Pons (tissue), 1 donor: Measurements from ENCODE around the gene FAM53A.
"Not testable (repeated sequence)": the region's sequence is repeated elsewhere in the genome, so short reads cannot be mapped to it uniquely, and the experiment has no call there.

ENCODE experiments used
- DNase-seq: peaks from one replicate; pipeline ENCODE4 v3.0.0-alpha.2; 2016; ENCODE audit warnings: low spot score

FAM53A gene

DNA sequence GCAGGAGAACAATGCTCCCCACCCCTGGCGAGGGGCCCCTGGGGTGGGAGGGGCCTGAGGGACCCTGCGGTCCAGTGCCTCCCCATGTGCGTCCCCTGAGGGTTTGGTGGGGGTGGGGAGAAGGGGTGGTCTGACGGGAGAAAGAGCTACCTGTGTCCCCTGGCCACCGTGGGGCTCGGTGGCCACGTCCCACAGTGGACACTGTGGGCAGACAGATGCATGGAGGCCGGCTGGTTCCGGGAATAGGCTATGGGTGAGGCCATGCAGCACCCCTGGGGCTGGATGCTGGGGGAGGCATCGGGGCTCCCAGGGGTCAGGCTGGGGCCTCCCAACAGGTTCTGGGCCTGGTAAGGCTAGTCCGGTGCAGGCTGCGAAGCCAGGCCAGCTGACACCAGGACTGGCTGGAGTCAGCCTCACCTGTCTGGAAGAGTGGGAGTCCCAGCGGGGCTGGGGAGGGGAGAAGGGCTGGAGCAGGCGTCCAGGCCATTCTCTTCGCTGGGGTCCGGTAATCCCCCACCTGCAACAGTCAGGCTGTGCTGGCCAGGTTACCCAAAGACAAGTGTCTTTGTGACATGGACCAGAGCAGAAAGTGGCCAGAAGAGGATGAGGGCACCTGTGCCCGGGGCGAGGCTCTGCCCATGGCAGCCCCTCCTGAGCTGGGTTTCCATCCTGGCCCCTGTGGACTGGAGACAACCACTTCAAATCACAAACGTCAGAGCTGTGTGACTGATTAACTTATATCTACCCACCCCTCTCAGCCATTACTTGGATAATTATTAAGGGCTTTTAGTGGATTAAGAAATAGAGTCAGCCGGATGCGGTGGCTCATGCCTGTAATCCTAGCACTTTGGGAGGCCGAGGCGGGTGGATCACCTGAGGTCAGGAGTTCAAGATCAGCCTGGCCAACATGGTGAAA lies 1.4 kb upstream of the FAM53A start:
- no peak for DNase-seq

DNA sequence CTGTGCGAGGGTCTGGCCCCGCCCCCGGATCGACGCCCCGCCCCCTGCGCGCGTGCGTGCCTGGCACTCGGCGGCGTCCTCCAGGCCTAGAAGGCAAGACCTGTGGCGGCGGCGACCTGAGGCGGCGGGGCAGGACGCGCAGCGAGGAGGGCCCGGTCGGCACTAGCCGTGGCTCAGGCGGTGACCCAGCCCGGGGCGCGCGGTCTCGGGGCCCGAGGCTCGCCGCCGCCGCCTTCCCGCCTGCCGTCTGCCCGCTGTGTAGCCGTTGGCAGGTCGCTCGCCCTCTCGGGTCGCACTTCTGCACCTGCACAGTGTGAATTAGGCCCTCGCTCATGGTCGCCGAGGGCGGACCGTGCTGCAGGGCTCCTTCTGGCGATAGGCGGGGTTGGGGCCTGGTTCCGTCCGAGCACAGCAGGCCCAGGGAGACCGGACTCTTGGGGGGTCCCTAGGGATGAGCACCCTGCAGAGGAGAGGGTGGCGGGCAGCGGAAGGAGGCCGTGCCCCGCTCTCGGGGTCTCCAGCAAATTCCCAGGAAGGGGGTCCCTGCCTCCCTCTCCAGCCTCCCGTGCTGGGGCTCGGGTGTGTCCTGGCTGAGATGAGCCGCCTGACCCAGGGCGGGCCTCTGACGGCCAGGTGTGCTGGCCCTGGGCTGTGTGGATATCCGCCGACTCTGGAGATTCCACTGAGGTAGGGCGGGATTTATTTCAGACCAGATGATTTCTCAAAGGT lies 557 bp upstream of the FAM53A start:
- DNase-seq = no peak

DNA sequence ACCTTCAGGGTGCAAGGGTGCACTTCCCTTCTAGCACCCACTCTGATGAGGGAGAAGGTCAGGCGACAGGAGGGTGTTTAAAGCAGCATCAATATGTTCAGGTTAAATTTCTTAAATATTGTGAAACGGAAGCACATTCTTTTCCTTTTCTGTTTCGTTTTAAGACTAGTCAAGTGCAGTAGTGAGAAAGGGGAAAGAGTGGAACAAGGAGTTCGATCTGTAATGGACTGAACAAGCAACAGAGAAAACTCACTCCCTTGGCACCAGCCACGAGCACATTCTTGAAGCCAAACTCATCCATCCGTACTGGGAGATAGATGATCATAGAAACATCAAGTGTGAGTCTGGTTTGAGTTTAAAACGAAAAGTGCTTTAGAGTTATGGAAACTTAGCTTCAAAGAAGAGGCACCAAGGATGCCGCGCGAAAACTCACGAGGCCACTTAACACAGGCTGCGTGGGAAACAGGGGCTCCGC lies 815 bp downstream of the FAM53A start:
- peak; percentile 56 for DNase-seq

DNA sequence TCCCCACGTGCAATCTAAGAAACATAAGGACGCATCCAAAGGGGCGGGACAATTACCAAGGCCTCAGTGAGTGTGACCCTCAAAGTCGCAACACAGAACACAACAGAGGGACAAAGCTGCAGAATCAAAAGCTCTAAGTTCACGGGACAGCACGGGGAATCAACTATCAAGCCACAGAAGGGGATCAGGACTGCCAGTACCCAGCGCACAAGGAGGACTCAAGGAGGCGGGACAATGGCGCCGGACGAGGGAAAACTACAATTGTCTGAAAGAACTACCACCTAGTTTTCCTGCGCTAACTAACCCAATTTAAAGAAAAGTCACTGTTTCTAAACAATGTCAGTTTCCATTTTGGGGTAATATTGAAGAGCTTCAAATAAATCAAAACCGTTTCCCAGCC lies 1.3 kb downstream of the FAM53A start:
- DNase-seq = no peak

DNA sequence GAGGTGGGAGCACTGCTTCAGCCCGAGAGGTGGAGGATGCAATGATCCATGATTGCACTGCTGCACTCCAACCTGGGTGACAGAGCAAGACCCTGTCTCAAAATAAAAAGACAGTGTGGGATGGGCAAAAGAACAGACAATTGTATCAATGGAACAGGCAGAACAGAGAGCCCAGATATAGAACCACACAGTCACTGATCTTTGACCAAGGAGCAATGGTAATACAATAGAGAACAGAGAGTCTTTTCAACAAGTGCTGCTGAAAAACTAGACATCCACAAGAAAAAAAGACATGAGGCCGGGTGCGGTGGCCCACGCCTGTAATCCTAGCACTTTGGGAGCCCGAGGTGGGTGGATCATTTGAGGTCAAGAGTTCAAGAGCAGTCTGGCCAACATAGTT lies 5.9 kb downstream of the FAM53A start:
- DNase-seq = peak; percentile 78

DNA sequence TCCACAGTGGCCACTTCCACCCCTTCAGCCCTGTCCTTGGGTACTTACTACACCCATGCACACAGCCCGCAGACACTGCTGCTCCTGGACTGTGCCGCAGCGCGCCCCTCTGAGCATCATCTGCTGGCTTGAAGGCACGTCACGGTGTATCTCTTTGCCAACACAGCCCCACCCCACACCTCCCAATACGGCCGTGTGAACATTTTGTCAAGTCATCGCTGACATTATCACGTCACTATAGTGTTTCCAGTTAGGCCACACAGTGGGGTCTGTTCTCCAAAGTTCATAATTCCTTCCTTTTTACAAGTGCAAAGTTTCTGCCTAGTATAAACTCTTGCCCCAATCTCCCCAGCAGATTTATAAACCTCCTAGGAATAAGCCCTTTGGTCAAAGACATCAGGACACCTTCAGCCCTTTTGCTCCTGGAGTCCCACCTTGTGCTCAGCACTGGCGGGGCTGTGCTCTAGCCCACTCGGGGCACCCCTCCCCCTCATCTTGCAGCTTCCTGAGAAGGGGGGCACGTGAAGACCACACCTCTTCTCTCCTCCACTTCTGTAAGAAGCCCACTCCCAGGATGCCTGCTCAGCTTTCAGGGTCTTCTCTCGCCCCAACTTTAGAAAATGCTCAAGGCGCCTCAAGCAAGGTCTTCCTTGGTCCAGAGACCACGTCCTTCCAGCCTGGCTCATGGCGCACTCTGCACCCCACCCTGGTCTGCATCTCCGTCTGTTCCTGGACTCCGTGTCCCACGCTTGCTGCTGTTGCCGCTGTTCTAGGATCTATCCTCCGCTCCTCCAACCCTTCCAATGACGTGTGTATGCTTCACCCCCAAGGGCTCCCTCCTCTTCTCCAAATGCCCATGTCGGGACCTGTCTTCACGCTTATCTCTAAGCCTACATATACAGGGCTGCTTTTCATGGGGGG lies 7.2 kb downstream of the FAM53A start:
- DNase-seq = no peak

DNA sequence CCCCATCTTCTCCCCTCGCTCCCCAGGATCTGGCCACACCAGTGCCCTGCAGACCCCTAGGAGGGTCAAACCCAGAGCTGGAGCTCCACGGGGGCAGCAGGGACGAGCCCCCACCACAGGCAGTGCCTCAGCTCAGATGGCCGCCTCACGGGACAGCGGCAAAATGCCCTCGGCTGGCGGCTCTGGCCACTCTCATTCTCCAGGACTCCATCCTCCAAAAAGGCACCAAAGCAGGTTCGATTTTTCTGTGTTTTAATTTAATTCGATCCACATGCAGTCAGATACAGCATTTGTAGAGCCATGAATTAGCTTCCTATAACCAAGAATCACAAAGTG lies 8.3 kb downstream of the FAM53A start:
- no peak for DNase-seq

DNA sequence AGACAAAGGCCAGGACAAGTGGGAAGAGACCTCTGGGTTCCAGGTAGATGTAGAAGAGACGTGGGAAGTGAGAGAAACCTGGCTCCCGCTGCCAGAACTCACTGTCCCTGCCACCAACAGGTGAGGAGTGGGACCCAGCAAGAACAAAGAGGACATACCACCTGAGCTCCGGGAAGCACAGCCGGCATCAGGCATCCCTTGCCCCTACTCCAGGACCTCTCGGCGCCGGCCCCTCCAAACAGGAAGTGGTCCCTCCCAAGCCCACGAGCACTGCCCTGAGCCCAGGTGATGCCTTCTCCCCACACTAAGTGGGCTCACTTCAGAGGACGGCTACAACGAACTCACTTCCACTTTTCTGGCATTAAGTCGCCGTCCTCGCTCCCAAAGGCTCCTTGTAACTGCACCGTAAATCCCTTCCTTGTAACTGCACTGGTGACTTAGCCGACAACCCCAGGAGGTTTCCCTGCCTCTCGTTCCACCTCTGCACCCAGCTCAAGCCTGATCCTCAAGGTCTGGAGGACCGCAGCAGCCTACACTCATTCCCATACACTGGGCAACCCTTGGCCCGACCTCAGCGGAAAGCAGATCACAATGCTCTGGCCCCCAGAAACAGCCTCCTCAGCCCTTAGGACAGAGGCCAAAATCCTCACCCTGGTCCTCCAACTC lies 8.8 kb downstream of the FAM53A start:
- DNase-seq = no peak

DNA sequence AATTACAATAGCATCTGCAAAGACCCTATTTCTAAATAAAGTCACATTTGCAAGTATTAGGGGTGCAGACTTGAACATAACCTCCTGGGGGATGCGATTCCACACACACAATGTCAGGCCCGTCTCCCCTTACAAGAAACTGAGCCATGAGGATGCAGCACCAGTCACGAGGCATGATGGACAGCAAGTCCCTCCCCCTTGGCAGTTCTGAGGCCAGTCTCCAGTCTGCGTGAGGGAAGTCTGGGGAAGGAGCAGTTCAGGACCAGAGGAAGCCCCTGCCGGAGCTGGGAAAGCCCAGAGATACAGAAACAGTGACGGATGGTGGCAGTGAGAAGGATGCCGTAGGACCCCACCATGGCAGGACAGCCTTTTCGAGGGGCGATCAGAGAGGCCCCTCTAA lies 9.4 kb downstream of the FAM53A start:
- peak; percentile 89 for DNase-seq

DNA sequence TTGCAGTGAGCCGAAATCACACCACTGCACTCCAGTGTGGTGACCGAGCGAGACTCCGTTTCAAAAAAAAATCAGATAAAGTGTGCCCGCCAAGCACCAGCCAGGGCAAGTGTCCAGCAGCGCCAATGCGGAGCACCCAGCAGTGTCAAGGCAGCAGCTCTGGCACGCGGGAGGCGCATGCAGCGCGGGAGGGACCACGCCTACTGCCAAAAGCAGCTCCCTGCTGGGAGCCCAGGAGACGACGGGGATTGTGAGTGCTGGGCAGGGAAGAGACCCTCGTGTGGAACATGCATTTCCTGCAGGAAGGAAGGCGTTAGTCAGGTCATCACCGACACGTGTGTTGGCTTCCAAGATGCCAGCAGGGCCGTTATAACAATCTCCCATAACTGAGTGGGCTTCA lies 10.4 kb downstream of the FAM53A start:
- DNase-seq = no peak

DNA sequence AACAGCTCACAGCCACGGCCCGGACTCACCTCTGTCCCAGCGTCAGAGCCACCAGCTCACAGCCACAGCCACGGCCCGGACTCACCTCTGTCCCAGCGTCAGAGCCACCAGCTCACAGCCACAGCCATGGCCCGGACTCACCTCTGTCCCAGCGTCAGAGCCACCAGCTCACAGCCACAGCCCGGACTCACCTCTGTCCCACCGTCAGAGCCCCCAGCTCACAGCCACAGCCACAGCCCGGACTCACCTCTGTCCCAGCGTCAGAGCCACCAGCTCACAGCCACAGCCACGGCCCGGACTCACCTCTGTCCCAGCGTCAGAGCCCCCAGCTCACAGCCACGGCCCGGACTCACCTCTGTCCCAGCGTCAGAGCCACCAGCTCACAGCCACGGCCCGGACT lies 13.1 kb downstream of the FAM53A start:
- not testable (repeated sequence) for DNase-seq

DNA sequence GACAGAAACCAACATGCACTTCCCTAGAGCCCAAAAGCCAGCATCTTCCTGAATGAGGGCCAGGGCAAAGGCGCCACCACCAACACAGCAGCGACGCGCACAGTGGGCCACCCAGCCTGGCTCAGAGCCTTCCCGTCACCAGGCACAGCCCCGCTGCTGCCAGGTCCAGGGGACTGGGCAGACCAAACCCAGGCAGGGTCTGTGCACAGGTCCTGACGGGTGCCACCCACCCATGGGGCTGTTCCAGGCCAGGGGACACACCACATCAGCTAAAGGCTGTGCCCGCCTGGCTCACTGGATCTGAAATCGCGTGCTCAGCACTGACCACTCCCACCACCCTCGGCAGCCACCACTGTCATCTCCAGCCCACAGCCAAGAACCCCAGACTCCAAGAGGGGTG lies 13.8 kb downstream of the FAM53A start:
- no peak for DNase-seq

DNA sequence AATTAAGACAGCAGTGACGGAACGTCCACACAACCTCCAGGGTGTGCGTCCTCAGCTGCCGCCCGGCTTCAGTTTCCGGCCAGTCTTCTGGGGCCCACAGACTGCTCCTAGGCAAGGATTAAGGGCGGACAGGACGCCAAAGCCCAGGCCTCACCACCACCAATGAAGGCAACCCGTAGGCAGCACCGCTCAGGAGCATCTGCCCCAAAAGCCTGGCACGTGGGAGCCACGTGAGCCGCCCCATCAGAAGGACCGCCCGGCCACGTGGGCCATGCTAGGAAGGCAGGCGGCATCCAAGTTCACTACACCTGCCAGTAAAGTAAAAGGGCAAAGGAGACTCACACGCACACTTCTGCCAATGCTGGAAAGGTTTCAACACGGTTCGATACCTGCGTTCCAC lies 14.3 kb downstream of the FAM53A start:
- no peak for DNase-seq

DNA sequence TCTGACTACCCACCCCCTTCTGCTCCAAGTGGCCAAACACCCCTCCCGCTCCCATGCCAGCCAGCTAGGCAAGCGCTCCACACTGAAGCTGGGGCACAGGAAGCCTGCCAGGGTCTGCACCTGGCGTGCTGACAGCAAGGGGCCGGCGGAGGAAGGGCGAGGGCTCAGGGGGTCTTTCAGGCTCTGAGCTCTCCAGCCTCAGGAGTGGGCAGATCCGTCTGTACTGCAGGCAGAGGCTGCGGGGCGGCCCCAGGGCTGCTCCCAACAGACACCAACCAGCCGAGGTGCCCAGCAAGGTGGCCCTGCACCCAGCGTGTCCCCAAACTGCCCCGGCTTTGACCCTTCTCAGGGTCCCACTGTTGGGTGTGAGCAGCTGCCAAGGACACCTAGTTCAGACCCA lies 14.8 kb downstream of the FAM53A start:
- DNase-seq = no peak

DNA sequence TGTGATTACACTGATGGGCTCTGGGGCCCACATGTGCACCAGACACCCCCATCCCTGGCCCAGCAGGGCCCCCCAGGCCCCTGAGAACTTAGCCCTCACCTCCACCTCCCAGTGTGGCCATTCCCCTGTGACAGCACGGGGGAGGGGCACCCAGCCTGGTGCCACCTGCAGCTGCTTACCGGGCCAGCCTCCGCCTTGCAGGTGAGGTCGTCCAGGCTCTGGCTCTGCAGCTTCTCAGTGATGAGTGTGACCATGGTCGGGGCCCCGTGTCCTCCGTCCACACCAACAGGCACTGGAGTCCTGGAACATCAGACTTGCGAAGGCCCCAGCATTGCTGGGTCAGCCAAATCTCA lies 15.6 kb downstream of the FAM53A start:
- no peak for DNase-seq

DNA sequence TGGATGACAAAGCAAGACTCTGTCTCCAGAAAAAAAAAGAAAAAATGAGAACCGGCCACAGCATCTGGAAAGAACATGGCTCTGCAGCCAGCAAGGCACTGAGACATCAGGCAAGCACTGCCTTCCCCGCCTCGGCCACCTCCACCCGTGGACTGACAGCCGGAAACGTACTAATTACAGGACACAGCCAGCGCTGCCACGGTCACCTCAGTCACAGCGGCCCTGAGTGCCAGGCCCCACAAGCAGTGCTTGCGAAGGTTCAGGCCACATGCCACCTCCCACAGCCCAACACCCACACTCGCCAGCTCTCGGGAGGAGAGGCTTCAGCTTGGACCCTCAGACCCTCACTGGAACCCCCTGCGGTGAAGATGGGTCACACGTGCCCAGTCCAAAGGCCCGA lies 16.8 kb downstream of the FAM53A start:
- DNase-seq = no peak

DNA sequence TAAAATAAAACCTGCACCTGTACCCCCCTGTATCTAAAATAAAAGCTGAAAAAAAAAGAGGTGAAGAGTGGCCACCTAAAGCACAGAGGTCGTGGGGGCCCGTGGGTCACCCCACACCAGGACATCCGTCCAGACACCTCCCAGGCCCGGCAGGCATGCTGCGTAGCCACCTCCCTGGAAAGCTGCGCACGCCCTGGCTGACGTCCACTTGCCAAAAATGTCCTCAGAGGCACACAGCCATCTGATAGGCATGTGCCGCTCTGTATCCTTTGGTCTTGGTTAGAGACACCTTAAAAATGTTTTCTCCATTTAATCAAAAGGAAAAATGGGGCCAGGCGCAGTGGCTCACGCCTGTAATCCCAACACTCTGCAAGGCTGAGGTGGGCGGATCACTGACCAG lies 17.7 kb downstream of the FAM53A start:
- DNase-seq = no peak

DNA sequence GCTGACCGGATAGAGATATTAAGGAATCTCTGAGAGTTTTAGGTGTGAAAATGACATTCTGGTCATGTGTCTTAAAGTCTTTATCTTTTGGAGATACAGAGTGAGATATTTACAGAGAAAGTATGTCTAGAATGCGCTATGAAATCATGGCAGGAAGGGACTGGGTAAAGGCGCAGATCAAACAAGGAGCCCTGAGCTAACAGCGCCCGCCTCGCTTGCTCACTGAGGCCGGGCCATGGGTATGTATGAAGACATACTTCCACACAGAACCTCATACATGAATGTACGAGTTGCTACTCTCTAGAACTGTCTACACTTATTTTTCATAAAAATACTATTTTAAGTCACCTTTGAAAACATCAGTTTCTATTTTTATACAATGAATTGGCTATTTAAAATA lies 20.0 kb downstream of the FAM53A start:
- DNase-seq = no peak

DNA sequence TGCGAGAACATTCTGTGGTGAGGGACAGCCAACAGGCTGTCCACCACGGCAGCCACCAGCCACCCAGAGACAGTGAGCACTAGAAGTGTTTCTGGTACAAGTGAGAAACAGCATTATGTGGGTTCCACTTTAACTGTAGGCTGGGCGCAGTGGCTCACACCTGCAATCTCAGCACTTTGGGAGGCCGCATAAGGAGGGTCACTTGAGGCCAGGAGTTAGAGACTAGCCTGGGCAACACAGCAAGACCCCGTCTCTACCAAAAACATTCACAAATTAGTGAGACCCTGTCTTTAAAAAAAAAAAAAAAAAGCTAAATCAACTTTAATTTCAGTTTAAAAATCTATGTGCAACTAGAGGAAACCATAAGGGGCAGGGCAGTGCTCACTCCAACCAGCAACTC lies 20.6 kb downstream of the FAM53A start:
- DNase-seq = no peak

DNA sequence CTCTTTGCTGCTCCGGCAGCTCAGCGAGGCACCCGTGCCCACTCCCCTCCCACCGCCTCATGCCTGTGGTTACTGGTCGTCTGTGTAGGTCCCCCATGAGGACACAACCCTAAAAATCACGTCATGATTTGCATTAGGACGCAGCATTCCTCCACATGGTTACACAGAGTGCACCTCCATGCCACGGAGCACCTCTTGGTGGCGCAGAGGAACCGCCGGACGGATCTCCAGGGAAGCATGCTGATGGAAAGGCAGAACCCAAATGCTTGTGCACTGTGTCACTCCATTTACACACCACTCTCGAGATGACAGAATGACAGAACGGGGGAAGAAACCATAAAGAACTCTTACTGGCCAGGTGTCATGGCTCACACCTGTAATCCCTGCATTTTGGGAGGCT lies 22.4 kb downstream of the FAM53A start:
- no peak for DNase-seq

DNA sequence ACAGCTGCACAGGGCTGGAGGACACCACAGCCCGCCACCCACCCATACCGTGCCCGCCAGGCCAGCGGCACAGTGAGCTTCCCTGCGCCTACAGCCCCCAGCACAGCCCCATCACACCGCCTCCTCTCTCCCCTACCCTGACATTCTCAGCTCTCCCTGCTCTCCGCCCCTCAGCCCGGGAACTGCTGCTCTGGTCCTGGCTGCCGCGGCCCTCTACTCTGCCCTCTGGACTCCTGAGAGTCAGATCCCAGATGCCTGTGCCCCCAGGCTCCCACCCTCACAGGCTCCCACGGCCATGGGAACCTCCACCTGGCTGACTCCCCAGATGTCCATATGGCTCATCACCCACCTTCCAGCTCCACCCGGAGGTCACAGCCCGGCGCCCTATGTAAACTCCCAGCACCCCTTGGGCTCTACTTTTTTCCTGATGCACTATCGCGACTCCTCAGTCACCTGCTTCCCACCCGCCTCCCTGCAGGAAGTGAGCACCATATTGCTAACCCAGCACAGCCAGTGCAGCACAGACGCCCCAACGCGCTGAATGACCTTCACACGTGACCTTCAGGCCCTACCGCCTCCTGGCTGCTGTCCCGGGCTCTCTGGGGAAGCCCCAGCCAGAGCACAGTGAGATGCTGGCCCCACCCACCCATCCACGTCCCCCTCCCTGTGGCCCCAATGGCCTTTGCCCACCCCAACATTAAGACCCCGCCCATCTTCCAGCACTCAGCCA lies 23.0 kb downstream of the FAM53A start:
- DNase-seq = no peak
